Tibial nerve (tissue), 4 donors: ENCODE data around the gene ORM1. TPM values are rescaled to one million over a fixed set of nuclear protein-coding genes. Genes with fewer than 3 reads are reported as not detected.

Experiments used
- DNase-seq, 2 donors: peaks; one replicate each; pipeline ENCODE4 v3.0.0-alpha.2; 2019; ENCODE audit warnings: low spot score in 2 of 2
- H3K27ac ChIP-seq, 4 donors: fragments of 200-600 bp; sonication (generic) in 3 of 4; one replicate each; pipeline ENCODE4 v1.5.1; 2017 to 2019; ENCODE audit warnings: mild to moderate bottlenecking in 1 of 4
- H3K27me3 ChIP-seq, 2 donors: fragments of 200-600 bp; sonication (generic) in 1 of 2; one replicate each; pipeline versions ENCODE4 v1.5.1 to v1.6.0; 2017 to 2019
- H3K36me3 ChIP-seq, 3 donors: fragments of 200-600 bp; sonication (generic); one replicate each; pipeline ENCODE4 v1.5.1; 2018 to 2019
- H3K4me1 ChIP-seq, 4 donors: fragments of 200-600 bp; sonication (generic) in 3 of 4; one replicate each; pipeline ENCODE4 v1.5.1; 2017 to 2019
- H3K4me3 ChIP-seq, 4 donors: fragments of 200-600 bp; sonication (generic) in 3 of 4; one replicate each; pipeline ENCODE4 v1.5.1; 2017 to 2019; ENCODE audit warnings: mild to moderate bottlenecking in 1 of 4, moderate library complexity in 1 of 4
- H3K9me3 ChIP-seq, 4 donors: fragments of 200-600 bp; sonication (generic) in 3 of 4; one replicate each; pipeline ENCODE4 v1.5.1; 2017 to 2019
- CTCF ChIP-seq, 5 experiments: fragments of 200-600 bp in 3 of 5; fragments of 450-650 bp in 2 of 5; sonication (generic) in 3 of 5; IDR thresholded peaks; one replicate each; pipeline ENCODE4 v1.5.1; 2016 to 2019; ENCODE audit warnings: antibody characterized with exemption in 5 of 5, mild to moderate bottlenecking in 3 of 5, moderate library complexity in 2 of 5
- EP300 ChIP-seq, 2 donors: sonication (generic); formaldehyde crosslinking; IDR thresholded peaks; one replicate each; pipeline ENCODE4 v1.6.1; 2017; ENCODE audit warnings: antibody characterized with exemption in 2 of 2, mild to moderate bottlenecking in 1 of 2
- POLR2A ChIP-seq, 2 donors: fragments of 450-650 bp; IDR thresholded peaks; one replicate each; pipeline ENCODE4 v1.6.1; 2017; ENCODE audit warnings: antibody characterized with exemption in 2 of 2, mild to moderate bottlenecking in 2 of 2, moderate library complexity in 2 of 2
- WGBS, 2 donors: methylation state at CpG; one replicate each; pipeline ENCODE4 v1.1.5; 2018; 5-methylcytosine and 5-hydroxymethylcytosine counted together
- total RNA-seq, 4 donors: library from RNA; depleted of rRNA; stranded (reverse); fragments of >200 nt; gene quantifications; one replicate each; pipeline ENCODE4 v1.1.0, GENCODE V29; 2016

ORM1 gene
- total RNA-seq, 4 donors from 2014 or later: not detected

GRCh38 chr9:114278356-114278755 is 44.5 kb upstream of the ORM1 start:
- H3K9me3 ChIP-seq: no peaks in the 10 kb centered on the region
- WGBS, 2 donors: 73 to 76% methylated on average over 3 of the region's 3 CpGs
- no peaks in the 10 kb centered on the region for H3K27me3 ChIP-seq
- TF ChIP-seq POLR2A (IDR thresholded peaks at IDR 0.05) (no peak), EP300 (IDR thresholded peaks at IDR 0.05) (no peak), CTCF (IDR thresholded peaks at IDR 0.05) (no peak)
- H3K36me3 ChIP-seq: peaks cover 0 to 39% (median 0%) of the 10 kb centered on the region in 3 donors
- H3K4me3 ChIP-seq: no peak overlapping the region
- peaks cover 0 to 12% (median 0%) of the 10 kb centered on the region in 4 donors for H3K4me1 ChIP-seq
- H3K27ac ChIP-seq: no peak overlapping the region
- DNase-seq: no peak

GRCh38 chr9:114278881-114279570 is 43.9 kb upstream of the ORM1 start:
- Histone ChIP-seq H3K4me1 (peaks cover 0 to 12% (median 0%) of the 10 kb centered on the region in 4 donors), H3K4me3 (no peak overlapping the region), H3K27me3 (no peaks in the 10 kb centered on the region), H3K9me3 (no peaks in the 10 kb centered on the region), H3K36me3 (peaks cover 0 to 39% (median 0%) of the 10 kb centered on the region in 3 donors), H3K27ac (peak overlapping the region in 1 of 4 donors; percentile 8)
- no peak for TF ChIP-seq CTCF (IDR thresholded peaks at IDR 0.05)
- no peak for DNase-seq
- 68 to 69% methylated on average over 14 of the region's 14 CpGs for WGBS, 2 donors

- H3K27ac ChIP-seq: no peak overlapping the region
- H3K4me3 ChIP-seq: no peak overlapping the region
- TF ChIP-seq CTCF (IDR thresholded peaks at IDR 0.05) (no peak), POLR2A (IDR thresholded peaks at IDR 0.05) (no peak), EP300 (IDR thresholded peaks at IDR 0.05) (no peak)
- peaks cover 0 to 43% (median 0%) of the 10 kb centered on the region in 3 donors for H3K36me3 ChIP-seq
- H3K27me3 ChIP-seq: no peaks in the 10 kb centered on the region
- 90 to 94% methylated on average over 3 of the region's 3 CpGs for WGBS, 2 donors
- DNase-seq: no peak
- no peaks in the 10 kb centered on the region for H3K9me3 ChIP-seq
- peaks cover 0 to 12% (median 0%) of the 10 kb centered on the region in 4 donors for H3K4me1 ChIP-seq
Measured at GRCh38 chr9:114279693-114280092, 43.2 kb upstream of the ORM1 start.

GRCh38 chr9:114280636-114281472 is 42.0 kb upstream of the ORM1 start:
- TF ChIP-seq POLR2A (IDR thresholded peaks at IDR 0.05): no peak
- TF ChIP-seq EP300 (IDR thresholded peaks at IDR 0.05): no peak
- no peak for TF ChIP-seq CTCF (IDR thresholded peaks at IDR 0.05)
- H3K27me3 ChIP-seq: no peaks in the 10 kb centered on the region
- no peak overlapping the region for H3K4me3 ChIP-seq
- H3K9me3 ChIP-seq: no peaks in the 10 kb centered on the region
- WGBS, 2 donors: 68 to 71% methylated on average over 8 of the region's 8 CpGs
- no peak for DNase-seq
- H3K4me1 ChIP-seq: peaks cover 0 to 17% (median 0%) of the 10 kb centered on the region in 4 donors
- H3K27ac ChIP-seq: peak overlapping the region in 2 of 4 donors; percentile 74 to 80
- peaks cover 0 to 34% (median 0%) of the 10 kb centered on the region in 3 donors for H3K36me3 ChIP-seq
